NK-92 (cell line): ENCODE data around the gene EID2.

Experiments
- DNase-seq: peaks from one replicate; lab custom pipeline; 2025; ENCODE audit not compliant: unreplicated experiment; lab: John Stamatoyannopoulos, UW

EID2 gene

DNA sequence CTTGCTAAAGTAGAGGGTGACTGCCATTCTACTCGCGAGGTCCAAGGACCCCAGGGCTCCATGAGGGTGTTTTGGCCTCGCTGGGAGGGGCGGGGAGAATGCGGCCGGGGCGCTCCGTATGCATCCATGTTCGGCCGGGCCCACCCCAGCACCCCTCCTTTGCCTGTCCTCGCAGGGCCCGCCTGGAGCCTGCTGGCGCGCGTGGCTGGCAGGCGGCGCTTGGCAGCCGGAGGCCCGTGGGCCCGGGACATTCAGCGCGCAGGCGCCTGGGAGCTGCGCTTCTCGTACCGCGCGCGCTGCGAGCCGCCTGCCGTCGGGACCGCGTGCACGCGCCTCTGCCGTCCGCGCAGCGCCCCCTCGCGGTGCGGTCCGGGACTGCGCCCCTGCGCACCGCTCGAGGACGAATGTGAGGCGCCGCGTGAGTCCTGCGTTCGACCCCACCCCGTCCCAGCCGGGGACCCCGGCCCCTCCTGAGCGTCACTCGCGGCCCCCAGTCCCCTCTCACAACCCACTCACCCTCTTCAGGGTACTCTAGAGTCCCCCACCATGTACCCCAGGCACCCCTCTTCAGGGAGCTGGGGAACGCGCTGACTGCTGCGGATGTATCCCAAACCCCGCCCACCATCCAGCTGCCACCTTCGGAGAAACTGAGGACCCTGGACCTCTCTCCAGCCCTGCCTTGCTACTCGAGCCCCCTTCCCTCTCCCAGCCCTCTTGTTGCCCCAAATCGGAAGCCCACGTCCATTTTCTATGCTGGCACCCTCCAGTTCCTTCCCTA is 37.1 kb downstream of the EID2 start:
- no peak for DNase-seq

DNA sequence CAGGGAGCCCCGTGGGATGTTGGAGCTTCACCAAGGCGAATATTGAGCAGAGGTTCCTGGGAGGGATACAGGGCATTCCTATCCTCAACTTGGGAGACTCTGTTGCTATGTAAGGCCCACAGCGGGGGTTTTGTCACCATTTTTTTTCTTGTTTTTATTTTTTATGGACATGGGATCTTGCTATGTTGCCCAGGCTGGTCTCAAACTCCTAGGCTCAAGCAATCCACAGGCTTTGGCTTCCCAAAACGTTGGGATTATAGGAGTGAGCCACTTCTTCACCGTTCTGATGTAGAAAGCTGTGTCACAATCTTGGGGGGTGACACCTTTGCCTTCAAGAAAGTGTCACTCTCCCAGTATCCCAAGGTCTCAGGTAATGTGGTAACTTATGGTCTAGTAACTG is 38.6 kb downstream of the EID2 start:
- DNase-seq: no peak

DNA sequence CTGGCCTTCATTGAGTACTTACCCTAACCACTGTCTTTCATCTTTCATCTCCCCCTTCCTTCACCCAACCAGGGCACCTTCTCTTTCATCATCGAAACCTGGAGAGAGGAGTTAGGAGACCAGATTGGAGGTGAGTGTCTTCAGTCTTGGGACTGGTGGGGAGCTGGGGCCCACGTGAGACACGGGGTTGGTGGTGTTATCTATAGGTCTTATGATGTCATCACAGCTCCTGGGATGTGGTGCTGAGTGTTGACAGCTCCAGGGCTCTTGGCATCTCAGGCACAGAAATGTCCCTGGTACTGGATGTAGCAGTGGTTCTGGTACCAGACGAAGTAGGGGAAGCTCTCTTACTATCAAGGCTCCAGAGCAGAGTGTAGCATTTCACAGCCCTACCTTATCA is 39.4 kb downstream of the EID2 start:
- no peak for DNase-seq

DNA sequence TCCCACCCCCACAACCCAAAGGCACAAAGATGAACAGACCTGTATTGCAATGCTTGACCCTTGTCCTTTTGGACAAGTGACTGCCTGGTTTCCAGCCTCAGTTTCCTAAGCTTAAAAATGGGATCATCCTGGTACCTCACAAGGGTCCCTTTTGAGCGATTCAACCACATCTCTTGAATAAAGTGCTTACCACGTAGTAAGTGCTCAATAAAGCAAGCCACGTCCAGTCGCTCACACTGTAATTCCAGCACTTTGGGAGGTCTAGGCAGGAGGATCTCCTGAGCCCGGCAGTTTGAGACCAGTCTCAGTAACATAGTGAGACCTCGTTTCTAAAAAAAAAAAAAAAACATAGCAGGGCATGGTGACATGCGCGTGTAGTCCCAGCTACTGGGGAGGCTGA is 40.0 kb downstream of the EID2 start:
- DNase-seq: no peak

DNA sequence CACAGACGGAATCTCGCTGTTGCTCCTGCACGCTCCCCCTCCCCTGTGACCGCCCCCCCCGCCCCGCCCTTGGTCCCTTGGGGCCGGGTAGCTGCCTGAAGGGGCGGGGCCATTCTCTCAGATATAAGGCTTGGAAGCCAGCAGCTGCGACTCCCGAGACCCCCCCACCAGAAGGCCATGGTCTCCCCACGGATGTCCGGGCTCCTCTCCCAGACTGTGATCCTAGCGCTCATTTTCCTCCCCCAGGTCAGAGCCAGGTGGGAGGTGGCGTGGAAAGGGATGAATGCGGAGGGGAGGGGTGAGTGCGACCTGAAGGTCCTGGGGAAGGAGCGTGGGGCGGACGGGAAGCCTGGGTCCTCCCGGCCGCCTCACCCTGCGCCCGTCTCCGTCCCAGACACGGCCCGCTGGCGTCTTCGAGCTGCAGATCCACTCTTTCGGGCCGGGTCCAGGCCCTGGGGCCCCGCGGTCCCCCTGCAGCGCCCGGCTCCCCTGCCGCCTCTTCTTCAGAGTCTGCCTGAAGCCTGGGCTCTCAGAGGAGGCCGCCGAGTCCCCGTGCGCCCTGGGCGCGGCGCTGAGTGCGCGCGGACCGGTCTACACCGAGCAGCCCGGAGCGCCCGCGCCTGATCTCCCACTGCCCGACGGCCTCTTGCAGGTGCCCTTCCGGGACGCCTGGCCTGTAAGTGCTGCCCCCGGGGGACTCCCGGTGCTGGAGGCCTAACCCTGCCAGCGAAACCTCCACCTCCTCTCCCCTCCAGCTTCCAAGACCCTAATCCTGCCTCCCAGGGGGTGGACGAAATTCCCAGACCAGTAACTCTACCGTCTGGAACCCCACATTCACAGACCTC is 40.9 kb downstream of the EID2 start, which contains the start of gene DLL3:
Gene DLL3 (plus strand): TSS at position 150 of the 845 bp plus-strand sequence. CDS start 28 bp downstream, at position 178.
- DNase-seq: no peak

DNA sequence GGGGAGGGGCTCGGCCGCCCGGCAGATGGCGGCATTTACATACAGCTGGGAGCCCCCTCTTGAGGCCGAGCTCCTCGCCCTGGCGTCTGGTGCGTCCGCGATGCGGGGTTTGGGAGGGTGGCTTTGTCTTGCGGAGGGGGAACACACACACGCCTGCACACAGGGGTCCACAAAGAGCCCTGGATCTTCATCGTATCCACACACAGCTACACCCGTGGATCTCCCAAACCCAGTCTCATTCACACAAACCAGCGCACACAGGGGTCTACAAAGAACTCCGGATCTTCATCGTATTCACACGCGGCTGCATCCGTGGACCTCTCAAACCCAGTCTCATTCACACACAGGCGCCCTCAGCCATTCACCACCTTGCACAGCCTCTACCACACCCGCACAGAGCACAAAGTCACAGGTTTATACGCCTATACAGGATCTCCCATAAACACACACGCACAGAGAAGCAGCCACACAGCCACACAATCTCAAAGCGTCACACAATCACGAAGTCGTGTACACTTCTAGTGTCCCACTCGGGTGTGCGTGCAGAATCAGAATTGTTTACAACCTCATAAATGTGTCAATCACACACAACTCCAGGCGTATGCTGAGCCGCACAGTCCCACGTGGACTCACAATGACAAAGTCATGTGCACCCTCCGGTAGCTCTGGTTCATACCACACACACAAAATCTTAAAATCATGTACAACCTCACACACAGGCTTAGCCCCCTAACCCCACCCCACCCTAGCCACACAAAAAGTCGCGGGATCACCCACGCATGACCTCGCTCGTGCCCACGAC is 41.8 kb downstream of the EID2 start:
- no peak for DNase-seq

DNA sequence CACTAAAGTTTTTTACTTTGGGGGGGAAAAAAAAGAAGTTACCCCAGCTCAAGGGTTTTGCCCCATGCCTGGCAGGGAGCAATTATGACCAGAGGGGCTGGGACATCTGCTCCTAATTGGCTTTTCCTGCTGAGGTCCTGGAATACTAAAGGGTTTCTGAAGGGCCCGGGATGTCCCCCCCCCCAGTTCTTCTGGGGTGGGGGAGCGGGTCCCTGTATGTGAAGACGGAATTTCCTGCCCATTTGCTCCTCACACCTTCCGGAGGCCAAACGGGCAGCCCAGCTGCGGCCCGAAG is 42.3 kb downstream of the EID2 start:
- no peak for DNase-seq

DNA sequence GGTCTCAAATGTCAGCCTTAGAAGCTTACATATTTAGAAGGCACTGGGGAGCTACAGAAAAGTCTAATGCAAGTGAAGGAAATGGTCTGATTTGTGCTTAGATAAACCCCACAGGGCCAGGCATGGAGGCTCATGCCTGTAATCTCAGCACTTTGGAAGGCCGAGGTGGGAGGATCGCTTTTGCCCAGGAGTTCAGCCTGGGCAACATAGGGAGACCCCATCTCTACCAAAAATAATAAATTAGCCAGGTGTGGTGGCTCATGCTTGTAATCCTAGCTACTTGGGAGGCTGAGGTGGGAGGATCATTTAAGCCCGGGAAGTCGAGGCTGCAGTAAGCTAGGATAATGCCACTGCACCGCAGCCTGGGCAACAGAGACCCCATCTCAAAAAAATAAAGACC is 43.9 kb downstream of the EID2 start:
- DNase-seq: no peak

DNA sequence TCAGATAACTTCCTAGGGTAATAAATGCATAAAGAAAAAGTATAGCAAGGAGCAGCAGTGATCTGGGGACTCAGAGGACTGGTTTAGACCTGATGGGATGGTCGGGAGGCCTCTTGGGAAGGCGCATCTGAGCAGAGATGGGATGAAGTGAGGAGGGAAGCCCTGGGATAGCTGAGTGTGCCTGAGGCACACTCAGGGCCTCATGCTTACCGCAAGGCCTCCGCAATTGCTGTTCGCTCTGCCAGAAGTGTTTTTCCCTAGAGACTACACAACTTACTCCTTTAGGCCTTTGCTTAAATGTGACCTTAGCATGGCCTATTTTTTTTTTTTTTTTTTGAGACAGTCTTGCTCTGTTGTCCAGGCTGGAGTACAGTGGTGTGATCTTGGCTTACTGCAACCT is 45.3 kb downstream of the EID2 start:
- DNase-seq: no peak

DNA sequence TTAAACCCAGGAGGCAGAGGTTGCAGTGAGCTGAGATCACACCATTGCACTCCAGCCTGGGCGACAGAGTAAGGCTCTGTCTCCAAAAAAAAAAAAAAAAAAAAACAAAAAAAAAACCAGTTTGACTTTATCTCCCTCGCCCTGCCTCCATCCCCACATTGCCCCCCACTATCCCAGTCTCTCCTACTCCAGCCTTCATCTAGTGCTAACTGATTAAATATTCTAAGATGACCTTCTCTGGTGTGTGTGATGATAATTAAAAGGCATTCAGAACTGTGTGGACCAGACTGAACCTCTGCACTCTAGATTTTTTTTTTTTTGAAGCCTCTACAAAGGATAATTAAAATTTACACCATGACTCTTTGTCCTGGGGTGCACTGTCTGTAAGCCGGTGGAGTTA is 47.2 kb downstream of the EID2 start:
- no peak for DNase-seq

DNA sequence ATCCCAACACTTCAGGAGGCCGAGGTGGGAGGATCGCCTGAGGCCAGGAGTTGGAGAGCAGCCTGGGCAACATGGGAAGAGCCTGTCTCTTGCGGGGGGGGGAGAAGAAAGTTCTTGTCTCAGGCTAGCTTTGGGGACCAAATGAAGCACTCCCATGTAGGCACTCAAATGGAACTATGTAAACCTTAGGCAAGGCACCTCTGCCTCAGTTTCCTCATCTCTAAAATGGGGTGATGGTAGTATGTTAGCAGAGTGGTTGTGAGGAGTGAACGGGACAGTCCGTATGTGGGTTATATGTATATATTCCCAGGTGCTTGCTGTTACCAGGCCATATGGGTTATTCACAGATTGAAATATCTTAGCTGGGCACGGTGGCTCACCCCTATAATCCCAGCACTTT is 47.7 kb downstream of the EID2 start:
- DNase-seq: no peak

DNA sequence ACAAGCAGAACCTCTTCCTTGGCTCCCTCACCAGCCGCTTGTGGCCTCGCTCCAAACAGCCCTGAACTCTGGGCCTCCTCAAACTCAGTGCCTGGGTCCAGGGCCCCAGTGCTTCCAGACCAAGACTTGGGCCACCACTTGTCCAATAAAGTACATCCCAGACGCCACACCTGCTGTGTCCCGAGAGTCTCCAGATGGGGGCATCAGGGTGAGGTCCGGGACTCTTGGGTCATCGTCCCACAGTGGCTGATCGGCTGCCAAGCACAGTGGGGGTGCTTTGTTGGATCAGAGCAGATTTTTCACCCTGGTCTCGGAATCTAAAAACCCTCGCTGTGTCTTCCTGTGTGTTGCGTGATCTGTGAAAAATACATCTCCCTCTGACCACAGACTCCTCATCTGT is 50.2 kb downstream of the EID2 start:
- DNase-seq: no peak
